DND-41 (cell line): ENCODE data around the gene FAM110A.

Experiments used
- EZH2 ChIP-seq: IDR thresholded peaks from 3 replicates; pipeline ENCODE4 v1.6.1; 2012; ENCODE audit warnings: borderline replicate concordance, low read depth, mild to moderate bottlenecking, moderate library complexity, low read length, inconsistent platforms; ENCODE audit not compliant: severe bottlenecking
- TF ChIP-seq, protein P1 (sequence below): IDR thresholded peaks from 2 replicates; pipeline ENCODE4 v1.5.1; 2012; ENCODE audit warnings: borderline replicate concordance, low read length, moderate library complexity, mild to moderate bottlenecking; ENCODE audit not compliant: poor library complexity, severe bottlenecking; ENCODE audit errors: extremely low read depth

DNA sequence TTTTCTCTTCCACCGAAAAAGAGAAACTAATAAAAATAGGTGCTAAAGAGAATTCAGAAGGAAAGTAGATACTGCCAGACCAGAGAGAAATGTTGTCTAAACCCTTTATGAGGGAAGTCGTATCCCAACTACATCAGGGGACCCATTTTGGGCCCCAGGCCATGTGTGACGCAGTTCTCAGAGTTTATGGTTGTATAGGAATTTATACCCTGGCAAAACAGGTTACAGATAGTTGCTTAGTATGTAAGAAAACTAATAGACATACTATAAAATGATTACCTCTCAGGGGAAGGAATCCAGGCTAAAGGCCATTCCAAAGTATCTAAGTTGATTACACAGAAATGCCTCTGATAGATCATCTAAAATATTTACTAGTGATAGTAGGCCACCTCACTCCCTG lies 36.6 kb upstream of the FAM110A start:
- TF ChIP-seq EZH2: no peak
- TF ChIP-seq, protein P1, sequence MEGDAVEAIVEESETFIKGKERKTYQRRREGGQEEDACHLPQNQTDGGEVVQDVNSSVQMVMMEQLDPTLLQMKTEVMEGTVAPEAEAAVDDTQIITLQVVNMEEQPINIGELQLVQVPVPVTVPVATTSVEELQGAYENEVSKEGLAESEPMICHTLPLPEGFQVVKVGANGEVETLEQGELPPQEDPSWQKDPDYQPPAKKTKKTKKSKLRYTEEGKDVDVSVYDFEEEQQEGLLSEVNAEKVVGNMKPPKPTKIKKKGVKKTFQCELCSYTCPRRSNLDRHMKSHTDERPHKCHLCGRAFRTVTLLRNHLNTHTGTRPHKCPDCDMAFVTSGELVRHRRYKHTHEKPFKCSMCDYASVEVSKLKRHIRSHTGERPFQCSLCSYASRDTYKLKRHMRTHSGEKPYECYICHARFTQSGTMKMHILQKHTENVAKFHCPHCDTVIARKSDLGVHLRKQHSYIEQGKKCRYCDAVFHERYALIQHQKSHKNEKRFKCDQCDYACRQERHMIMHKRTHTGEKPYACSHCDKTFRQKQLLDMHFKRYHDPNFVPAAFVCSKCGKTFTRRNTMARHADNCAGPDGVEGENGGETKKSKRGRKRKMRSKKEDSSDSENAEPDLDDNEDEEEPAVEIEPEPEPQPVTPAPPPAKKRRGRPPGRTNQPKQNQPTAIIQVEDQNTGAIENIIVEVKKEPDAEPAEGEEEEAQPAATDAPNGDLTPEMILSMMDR: no peak
